DMS114 treated with DMSO at 0.1 percent for 48 hours (cell line): ENCODE measurements around the gene KIAA1549.
"Not testable (repeated sequence)": the region's sequence is repeated elsewhere in the genome, so short reads cannot be mapped to it uniquely, and the experiment has no call there.

ENCODE experiments used
- DNase-seq: peaks from one replicate; lab custom pipeline; 2025; ENCODE audit not compliant: unreplicated experiment; lab: John Stamatoyannopoulos, UW

The KIAA1549 gene

DNA sequence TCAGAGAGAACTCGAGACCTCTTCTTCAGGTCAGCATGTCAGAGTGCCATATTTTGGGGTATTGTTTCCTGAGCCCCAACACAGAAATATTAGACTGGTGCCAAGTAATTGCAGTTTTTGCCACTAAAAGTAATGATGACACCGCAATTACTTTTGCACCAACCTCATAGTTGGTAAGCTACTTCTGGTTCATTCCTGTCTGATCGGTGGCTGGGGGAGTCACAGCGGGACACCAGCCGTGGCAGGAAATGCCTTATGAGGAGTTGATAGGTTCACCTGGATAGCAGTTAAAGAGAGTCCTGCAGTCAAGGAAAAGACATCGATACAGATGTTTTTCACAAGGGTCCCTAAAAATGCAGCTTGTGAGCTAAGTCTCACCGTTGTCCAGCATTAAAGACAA lies 159.3 kb downstream of the KIAA1549 start:
- DNase-seq, result no peak

GRCh38 chr7:138819625-138820024 lies 161.6 kb downstream of the KIAA1549 start:
- no peak for DNase-seq

GRCh38 chr7:138816650-138817049 lies 164.5 kb downstream of the KIAA1549 start:
- DNase-seq, result no peak

DNA sequence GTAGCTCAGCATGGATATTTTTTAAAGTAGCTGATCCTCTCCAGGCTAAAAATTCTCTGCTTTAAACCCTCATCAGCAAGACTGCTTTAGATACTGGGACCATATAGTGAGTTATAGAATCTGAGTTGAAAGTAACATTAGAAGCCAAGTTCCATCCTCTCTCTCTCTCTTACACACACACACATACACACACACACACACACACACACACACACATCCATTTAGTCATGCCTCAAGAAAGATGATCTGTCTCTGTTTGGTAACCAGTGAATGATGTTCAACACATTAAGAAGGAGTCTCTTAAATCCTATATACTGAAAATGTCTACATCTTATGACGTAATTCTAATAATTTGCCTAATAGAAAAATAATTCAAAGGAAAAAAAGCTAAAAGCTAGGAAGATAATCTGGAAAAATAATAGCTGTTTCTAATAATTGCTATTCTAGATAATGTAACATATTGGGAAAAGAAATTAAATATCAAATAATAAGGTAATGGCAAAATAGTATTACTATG lies 166.3 kb downstream of the KIAA1549 start:
- DNase-seq, result no peak

- no peak for DNase-seq
Measured at GRCh38 chr7:138813945-138814344, 167.2 kb downstream of the KIAA1549 start.

- DNase-seq, result not testable (repeated sequence)
Measured at GRCh38 chr7:138811327-138811726, 169.9 kb downstream of the KIAA1549 start.

- DNase-seq, result no peak
Measured at GRCh38 chr7:138809346-138809745, 171.8 kb downstream of the KIAA1549 start.

DNA sequence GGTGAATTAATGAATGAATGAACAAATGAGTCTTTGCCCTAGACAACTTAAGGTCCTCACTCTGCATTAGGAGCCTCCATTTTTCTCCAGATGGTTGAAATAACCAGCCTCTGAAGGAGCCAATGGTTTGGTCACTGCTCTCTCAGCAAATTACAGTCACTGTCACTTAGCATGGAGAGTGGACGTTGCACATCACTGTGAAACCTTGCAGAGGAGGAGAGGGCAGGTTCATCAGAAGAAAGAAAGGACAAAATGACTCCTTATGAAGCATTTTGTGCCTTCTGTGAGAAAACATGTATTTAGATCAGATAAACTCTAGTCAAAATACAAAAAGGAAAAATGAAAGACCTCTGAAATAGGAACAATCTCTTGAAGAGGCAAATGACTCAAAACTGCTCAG lies 176.6 kb downstream of the KIAA1549 start:
- DNase-seq, result no peak

GRCh38 chr7:138802706-138803105 lies 178.5 kb downstream of the KIAA1549 start:
- no peak for DNase-seq

GRCh38 chr7:138801256-138801655 lies 179.9 kb downstream of the KIAA1549 start:
- DNase-seq, result no peak

- no peak for DNase-seq
Measured at GRCh38 chr7:138799336-138800000, 181.7 kb downstream of the KIAA1549 start.

- no peak for DNase-seq
Measured at GRCh38 chr7:138798836-138799235, 182.4 kb downstream of the KIAA1549 start.

- no peak for DNase-seq
Measured at GRCh38 chr7:138797715-138798320, 183.4 kb downstream of the KIAA1549 start, which contains the start of the genes ATP6V0A4 and TMEM213. ATP6V0A4 (minus strand) TSS chr7:138798196; CDS start chr7:138771247, 26,949 bp downstream. TMEM213 (plus strand) TSS chr7:138797994; CDS start chr7:138798105, 111 bp downstream.

- DNase-seq, result not testable (repeated sequence)
Measured at GRCh38 chr7:138797046-138797445, 184.1 kb downstream of the KIAA1549 start.

DNA sequence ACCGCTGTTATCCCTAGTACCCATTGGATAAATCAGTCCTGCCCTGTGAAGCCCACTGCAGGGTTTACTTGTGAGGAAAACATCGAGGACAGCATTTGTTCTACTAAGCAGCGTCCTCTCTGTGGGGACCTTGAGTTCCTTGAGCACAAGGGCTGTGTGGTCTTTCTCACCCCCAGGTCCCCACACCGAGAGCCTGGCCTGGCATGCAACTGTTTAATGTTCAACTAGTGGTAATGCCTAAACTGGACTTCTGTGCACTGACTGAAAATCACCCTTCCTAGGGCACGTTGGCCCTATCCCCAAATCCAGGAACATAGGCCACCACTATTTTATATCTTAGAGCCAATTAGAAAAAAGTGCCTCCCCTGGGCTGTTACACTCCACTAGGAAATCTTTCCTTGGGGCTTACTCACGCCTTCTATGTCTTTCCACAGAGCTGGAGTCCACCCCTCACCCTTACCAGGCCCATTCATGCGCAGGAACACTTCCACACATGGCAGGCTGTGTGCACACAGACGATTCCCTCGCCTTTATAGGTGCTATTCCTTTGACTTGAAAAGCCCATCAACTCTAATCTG lies 185.1 kb downstream of the KIAA1549 start:
- no peak for DNase-seq

GRCh38 chr7:138785587-138786437 lies 195.4 kb downstream of the KIAA1549 start:
- DNase-seq, result no peak

DNA sequence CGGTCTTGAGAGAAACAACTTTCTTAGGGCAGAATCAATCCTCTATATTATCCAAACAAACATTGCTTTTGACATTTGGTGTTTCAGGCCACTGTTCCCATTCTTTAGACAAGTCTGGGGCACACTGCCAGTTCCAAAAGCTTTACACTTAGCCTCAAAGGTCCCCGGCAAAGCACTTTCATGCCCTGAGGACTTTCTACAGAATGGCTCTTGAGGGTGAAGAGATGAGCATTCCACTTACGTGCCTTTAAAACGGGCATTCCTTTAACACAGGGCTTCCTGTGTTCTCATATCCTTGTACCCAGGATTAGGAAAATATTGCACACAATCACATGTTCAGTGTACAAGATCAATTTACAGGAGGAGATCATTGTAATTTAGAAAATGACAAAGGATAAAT lies 196.5 kb downstream of the KIAA1549 start:
- no peak for DNase-seq
